NCI-H1105 (cell line): ENCODE measurements around the gene PTRH1.

Experiments used
- DNase-seq: peaks from one replicate; lab custom pipeline; 2025; lab: John Stamatoyannopoulos, UW

The PTRH1 gene

DNA sequence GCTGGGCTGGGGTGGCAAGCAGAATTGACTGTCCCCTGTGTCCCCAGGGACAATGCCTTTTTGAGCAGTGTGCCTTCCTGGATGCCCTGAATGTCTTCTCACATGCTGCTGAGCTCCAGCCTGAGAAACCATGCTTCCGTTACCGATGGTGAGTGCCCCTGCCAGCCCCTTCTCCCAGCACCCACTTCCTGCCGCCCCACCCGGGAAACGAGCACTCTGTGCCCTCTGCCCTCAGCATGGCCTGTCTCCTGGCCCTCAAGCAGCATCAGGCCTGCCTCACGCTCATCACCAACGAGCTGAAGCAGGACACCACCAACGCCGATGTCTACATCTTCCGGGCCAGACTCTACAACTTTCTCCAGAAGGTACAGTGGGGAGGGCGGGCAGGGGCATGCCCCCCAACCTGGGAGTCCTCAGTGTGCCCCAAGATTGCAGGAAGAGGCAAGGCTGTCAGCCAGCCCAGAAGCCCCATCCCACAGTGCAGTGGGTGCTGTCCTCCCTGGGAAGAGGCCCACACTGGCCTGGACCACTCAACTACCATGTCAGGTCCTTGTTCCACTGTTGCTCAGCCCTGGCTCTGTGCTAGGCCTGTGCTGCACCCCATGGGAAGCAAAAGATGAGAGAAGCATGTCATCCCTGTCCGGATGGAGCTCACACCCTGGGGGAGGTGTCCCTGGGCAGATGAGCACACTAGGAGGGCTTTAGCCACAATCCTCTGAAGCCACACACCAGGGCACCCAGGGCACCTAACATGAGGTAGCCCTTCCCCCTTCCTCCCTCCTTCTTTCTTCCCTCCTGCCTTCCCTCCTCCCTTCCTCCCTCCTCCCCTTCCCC lies 4.8 kb upstream of the PTRH1 start:
- DNase-seq: no peak

DNA sequence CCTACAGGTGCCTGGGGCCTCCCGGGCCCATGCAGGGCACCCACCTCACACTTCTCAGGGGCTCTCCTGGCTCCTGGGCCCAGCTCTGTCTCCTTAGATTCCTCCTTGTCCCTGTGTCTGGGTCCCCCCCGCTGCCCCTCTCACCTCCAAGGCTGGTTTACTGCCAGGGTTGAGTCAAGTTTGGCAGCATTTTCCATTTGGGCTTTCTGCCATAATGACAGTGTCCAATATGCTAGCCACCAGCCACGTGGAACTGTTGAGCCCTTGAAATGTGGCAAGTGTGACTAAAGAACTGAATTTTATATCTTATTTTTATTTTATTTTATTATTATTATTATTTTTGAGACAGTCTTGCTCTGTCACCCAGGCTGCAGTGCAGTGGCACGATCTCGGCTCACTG lies 2.3 kb upstream of the PTRH1 start:
- DNase-seq: no peak

DNA sequence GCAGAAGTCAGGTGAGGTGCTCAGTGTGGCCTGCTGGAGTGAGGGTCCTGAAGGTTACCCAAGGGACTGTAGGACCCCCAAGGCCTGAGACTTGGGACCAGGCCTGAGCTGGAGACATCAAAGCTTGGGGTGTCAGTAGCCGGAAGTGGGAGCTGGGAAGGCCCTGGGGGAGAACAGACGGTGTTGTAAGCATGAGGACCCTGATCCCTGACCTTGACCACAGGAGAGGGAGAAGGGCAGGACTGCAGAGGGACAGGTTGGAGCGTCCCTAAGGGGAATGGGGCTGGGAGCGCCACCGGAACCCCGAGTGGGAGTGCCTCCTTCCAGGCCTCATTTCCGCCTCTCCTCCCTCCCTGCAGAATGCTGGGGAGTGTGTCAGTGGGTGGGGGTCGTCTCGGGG lies 949 bp upstream of the PTRH1 start:
- DNase-seq: no peak

DNA sequence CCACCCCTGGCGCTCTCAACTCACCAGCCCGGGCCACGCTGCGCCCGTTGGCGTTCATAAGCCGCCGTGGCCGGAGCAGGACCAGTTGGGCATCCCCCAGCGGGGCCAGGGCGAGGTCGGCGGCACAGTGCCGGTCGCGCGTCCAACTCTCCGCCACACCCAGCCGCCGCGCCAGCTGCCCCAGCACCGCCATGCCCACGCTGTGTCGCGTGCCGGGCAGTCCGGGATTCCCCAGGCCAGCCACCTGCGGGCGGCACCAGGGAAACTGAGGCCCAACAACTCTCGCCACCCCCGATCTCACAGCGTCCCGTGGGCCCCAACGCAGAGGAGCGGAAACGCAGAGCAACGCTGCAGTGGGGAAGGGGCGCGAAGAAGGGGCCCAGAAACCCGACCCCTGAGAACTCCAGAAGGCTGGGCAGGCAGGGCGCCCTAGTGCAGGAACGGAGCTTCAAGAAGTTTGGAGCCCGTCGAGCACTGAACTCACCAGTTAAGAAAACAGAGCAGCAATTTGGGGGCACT lies 453 bp downstream of the PTRH1 start:
- DNase-seq: no peak

DNA sequence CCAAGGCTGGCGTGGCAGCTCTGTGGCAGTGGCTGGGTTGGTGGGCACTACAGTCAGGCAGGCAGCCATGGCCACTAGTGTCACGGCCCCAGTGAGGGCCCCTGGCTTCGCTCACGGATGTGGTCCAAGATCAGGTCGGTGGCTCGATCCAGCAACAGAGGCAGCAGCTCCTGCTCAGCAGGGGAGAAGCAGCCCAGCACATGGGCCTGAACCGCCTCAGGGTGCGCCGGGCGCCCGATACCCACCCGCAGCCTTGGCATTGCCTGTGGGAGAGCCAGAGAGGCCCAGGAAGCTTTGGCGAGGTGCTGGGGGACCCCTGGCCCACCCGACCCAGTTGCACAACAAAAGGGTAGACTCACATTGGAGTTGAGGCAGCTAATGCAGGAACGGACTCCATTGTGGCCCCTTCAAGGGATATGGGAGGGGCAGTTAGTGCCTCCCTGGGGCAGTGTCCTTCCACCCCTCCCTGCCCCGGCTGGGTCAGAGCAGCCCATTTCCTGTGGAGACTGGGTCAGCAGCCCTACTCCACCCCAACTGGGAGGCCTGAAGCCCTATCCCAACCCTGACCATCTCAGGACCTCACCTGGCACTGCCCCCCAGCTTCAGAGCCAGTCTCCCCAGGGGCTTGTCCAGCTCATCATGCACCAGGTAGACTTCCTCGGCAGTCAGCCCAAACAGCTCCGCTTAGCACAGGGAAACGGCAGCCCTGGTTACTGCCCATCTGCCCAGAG lies 1.3 kb downstream of the PTRH1 start:
- no peak for DNase-seq

DNA sequence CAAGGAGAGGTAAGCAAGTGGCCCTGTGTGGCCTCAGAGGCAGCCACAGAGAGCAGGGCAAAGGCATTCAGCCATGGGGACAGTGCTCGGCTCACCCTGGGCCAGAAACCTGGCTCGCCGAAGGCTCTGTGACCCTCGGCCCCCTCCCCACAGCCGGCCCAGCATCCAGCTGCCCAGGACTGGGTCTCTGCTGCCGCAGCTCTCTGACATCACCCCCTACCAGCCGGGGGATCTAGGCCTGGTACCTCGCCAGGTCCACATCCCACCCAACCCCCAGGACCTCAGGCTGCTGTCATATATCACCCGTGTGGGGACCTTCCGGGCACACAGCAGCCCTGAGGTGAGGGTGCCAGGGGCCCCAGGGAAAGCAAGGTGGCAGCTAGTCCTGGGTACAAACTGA lies 2.6 kb downstream of the PTRH1 start:
- no peak for DNase-seq

DNA sequence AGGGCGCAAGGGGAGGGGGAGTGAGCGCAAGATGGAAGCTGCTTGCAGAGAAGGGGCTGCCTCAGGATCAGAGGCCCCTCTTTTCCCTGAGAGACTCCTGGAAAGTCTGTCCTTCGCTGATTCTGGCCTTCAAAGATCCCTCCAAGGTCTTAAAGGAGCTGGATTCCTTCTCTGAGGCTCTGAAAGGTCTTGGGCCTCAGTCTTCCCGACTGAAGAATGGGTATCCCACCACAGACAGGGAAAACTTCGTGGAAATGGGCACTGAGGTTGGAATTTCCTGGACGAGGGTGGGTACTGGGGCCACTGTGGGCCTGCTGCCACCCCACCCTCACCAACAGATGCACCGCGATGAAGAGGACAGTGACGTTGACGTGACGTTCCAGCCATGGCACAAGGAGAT lies 3.1 kb downstream of the PTRH1 start:
- DNase-seq: no peak

DNA sequence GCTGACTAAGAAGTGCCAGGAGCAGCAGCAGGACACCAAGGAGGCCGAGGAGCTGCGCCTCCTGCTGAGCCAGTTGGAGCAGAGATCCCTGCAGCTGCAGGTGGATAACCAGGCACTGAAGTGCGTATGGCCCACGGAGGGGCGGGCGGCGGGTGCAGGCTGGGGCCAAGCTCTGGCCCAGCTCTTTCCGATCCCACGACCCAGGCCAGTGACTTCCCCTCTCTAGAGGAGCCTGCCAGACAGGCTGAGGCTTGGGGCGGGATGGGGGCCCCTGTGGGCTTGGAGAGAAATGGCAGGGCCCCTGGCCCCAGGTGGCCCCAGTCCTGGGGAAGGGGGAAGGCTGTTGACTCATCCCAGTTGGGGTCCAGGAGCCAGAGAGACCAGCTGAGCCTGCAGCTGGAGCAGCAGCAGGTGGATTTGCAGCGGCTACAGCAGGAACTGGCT lies 3.6 kb downstream of the PTRH1 start:
- no peak for DNase-seq

DNA sequence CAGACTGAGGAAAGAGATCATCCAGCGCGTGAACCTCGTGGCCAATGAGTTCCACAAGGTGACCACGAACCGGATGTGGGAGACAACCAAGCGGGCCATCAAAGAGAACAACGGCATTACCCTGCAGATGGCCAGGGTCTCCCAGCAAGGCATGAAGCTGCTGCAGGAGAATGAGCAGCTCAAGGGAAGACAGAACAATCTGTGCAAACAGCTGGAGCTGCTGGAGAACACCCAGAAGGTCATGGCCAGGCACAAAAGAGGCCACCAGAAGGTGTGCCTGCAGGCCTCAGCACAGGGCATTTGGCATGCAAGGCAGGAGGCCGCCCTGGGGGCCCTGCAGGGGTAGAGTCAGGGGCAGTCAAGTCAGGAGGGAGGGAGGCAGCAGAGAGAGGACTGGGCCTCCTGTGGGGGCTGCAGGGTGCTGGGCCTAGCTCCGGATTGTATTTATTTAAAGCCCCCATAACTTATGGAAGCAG lies 4.2 kb downstream of the PTRH1 start:
- no peak for DNase-seq

DNA sequence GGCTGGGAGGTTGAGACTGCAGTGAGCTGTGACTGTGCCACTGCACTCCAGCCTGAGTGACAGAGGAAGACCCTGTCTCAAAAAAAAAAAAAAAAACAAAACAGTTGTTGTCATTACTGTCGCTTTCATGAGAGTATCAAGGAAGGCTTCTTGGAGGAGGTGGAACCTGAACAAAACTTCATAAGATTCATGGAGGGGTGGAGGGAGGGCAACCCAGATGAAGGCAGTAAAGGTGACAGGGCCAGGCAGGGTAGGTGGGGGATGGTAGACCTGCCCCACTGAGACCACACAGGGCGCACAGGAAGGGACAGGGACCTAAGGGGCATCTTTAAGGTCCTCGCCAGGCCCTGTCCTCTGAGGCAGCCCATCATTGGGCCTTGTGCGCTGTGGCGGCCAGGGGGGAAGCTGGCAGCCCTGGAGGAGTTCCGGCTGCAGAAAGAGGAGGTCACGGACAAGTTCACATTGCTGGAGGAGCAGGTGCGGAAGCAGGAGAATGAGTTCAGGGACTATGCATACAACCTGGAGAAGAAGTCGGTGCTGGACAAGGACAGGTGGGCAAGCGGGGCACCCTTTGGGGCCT lies 5.2 kb downstream of the PTRH1 start:
- DNase-seq: no peak

DNA sequence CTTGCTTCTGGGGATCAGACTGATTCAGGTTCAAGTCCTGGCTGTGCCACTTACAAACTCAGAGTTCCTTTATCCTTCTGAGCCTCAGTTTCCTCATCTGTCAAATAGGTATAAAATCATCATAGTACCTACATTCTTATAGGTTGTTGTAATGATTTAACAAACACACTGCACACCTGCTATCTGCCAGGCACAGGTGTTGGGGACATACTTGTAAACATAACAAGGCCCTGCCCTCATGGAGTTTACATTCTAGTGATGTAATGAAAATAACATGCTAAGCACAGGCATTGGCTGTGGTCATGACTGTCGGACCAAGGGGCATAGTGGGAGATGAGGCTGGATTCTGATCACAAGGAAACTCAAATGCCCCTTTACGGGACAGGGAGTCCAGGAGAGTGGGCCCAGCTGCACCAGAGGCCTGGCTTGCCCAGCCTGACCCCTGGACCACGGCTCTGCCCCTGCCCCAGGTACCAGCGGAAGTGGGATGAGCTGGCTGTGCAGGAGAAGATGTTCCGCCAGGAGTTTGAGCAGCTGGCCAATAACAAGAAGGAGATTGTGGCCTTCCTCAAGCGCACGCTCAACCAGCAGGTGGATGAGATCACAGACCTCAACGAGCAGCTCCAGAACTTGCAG lies 6.4 kb downstream of the PTRH1 start:
- no peak for DNase-seq

DNA sequence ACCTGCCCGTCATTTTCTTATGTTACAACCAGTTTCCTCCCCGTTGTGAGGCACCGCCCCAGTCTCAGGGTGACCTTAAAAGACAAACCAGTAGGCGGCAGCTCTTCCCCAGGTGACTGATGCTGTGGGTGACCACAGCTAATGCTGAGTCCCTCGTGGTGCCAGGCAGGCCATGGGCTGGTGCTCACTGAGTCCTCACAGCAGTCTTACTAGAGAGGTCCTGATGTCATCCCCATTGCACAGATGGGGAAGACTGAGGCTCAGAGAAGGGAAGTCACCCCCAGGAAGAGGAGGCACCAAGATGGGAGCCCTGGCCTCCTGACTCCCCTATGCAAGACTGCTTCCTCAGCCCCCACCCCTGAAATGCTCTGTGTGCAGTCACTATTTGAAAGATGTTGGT lies 7.7 kb downstream of the PTRH1 start:
- no peak for DNase-seq

DNA sequence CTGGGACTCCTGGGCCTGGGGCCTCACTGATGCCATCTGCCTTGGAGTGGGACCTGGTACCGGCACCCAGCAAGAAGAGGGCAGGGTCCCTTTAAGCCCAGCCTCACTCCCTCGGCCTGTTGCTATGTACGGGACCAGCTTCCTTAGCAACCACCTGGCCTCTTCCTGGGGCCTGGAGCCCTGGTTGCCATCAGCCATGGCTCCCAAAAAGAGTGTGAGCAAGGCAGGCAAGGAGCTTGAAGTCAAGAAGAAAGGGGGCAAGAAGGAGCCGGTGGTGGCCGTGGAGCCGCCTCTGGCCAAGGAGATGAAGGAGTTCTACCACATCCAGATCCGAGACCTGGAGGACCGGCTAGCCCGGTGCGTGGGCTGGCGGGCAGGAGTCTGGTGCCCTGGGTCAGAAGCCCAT lies 8.6 kb downstream of the PTRH1 start, which contains the start of gene CFAP157:
Gene CFAP157, plus strand, starts transcription at position 153 of the 406 bp plus-strand sequence. Its CDS starts 44 bp downstream, at position 197.
- no peak for DNase-seq

DNA sequence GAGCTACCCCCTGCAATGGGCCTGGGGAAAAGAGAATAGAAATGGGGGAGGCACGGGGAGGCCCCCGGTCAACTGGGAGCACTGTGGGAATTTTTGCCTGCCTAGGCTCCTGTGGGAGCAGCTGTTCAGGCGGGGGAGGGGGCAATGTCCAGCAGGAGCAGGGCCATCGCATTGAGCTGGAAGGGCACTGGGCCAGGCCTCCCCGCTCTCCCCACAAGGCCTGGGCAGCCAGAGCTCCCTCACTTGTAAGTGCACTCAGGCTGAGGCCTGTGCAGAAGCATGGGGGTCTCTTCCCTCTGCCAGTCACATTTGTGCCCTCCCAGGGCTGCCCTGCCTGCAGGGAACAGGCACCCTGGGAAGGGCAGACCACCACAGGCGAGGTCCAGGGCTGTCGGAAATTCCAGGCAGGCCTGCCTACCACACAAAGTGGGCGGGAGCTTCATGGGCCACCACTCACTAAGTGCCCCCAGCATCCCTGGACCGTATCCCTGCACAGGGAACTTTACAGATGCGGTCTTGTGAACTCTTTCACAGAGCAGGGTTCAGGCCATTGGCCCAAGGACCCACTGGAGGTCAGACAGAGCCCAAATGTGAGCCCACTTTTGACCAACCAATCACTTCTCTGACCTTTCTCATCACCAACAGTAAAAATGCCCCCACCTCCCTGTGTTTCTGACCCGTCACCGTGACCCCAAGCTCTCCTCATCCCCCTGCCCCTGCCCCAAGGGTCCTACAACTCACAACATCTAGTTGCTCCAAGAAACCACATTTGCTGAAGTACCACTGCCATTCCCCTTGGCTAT lies 9.7 kb downstream of the PTRH1 start:
- no peak for DNase-seq

DNA sequence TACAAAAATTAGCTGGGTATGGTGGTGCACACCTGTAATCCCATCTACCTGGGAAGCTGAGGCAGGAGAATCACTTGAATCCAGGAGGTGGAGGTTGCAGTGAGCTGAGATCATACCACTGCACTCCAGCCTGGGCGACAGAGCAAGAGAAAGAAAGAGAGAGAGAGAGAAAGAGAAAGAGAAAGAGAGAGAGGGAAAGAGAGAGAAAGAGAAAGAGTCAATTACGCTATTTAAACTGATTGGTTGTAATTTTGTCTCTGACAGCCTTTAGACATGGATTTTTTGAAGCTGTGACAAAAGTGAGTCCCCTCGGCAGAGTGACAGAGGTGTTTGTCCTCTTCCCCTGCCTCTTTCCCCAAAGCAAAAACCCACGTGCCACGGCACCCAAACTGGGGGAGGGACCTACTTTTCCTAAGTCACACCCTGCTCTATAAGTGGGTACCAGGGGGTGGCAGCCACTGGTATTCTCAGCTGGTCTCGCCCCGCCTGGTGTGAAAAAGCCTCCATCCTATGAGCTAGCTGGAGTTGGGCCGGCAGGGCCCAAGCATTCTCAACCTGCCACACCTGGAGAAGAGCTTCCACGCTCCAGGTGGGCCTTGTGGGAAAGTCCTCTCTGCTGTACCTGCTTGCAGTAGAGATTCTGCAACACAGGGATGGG lies 12.0 kb downstream of the PTRH1 start:
- no peak for DNase-seq

DNA sequence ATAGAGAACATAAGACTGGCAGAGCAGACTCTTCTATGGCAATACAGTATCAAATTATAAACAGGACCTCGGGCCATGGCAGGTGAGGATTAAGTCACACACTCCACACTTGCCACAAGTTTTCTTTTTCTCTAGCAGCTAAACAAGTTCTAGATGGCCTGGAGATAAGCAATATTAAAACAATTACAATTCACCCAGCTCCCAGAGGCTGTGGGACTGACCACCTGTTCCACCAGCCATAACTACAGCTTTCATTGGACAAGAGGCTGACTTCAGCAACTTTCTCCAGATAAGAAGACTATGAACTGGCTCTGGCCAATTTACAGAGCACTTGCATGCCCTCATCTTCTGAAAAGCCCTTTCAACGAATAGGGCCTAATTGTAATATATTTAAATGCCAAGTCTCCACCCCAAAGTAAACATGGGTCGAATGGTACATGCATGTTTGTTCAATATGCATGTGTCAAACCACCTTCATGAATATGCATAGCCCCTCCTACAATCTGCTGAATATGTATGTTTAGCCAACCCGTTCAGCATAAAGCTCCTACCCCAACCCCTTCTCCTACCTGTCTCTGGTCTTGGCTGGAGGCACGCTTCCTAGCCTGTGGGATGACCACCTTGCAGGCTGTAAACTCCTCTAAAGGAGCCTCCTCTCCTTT lies 14.7 kb downstream of the PTRH1 start:
- DNase-seq: no peak

DNA sequence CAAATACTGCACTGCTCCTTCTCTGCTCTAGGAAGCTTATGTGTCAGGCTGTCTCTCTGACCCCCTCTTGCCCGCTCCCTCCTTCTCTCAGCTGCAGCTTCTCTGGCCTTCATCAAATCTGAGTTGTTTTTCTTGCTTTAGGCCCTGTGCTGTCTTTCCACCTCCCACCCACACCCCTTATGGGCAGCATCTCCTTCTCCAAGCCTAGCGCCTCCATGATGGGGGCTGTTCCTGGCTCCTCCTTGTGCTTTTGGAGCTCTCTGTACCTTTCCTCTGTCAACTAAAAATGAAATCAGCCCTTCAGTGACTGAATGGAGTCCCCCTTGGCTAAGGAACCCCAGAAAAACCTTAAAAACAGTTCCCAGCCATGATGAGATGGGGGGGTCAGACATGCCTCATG lies 15.3 kb downstream of the PTRH1 start:
- no peak for DNase-seq

DNA sequence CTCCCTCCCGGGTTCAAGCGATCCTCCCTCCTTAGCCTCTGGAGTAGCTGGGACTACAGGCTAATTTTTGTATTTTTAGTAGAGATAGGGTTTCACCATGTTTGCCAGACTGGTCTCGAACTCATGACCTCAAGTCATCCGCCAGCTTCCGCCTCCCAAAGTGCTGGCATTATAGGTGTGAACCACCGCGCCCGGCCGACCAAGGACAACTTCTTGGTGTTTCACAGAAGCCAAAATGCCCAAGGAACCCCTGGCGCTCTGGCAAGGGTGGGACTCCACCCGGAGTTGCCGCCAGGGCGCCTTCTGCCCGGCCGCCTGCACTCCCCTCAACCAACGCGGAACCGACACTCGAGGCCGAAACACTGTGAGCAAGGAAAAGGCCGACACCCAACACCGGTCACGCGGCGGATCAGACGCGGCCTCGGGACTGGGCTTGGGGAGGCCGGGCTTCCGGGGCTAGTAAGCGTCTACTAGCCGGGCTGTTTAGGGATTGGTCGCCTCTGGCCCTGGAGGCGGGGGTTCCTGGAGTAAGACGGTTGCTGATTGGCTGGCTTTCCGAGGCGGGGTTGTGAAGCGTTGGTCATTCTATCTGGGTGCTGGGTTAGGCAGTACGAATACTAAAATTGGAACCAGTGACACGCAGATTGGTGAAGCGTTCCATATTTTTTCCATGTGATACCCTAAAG lies 16.3 kb downstream of the PTRH1 start:
- DNase-seq: no peak

DNA sequence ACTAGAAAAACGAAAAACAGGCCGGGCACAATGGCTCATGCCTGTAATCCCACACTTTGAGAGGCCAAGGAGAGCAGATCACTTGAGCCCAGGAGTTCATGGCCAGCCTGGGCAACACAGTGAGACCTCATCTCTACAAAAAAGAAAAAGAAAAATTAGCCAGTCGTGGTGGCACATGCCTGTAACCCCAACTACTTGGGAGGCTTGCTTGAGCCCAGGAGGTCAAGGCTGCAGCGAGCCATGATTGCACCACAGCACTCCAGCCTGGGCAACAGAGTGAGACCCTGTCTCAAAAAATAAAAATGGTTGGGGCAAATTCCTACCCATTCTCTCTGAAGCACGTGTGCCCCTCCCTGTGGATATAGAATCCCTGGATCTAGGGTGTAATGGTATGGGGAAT lies 17.1 kb downstream of the PTRH1 start:
- DNase-seq: no peak

DNA sequence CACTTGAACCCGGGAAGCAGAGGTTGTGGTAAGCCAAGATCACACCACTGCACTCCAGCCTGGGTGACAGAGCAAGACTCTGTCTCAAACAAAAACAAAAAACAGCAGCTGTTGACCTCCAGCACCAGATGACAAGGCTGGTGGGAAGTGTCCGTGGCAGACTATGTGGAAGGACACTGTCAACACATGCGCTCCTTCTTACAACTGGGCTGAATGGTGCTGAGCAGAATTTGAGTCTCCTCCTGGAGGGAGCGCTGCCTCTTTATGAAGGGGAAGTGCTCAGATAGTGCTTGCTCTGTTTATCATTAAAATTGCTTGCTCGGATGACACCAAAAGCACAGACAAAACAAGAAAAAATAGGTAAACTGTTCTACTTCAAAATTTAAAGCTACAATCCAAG lies 17.9 kb downstream of the PTRH1 start:
- DNase-seq: no peak
